Glutamatergic neuron (in vitro differentiated cells): Measurements from ENCODE around the gene CARMIL1. TPM values are rescaled to one million over a fixed set of nuclear protein-coding genes. Genes with fewer than 3 reads are reported as not detected.

Experiments used
- DNase-seq: peaks from one replicate; pipeline ENCODE4 v3.0.0; 2022
- H3K27ac Mint-ChIP-seq: one replicate; pipeline ENCODE4 v1.8.0; 2020; ENCODE audit warnings: mild to moderate bottlenecking, mixed read lengths, inconsistent platforms; ENCODE audit not compliant: unreplicated experiment
- H3K27me3 Mint-ChIP-seq: one replicate; pipeline ENCODE4 v1.8.0; 2020; ENCODE audit warnings: mild to moderate bottlenecking, moderate library complexity, mixed read lengths, inconsistent platforms; ENCODE audit not compliant: unreplicated experiment
- H3K36me3 Mint-ChIP-seq: one replicate; pipeline ENCODE4 v1.8.0; 2020; ENCODE audit warnings: mild to moderate bottlenecking, mixed read lengths, inconsistent platforms; ENCODE audit not compliant: unreplicated experiment
- H3K4me1 Mint-ChIP-seq: one replicate; pipeline ENCODE4 v1.8.0; 2020; ENCODE audit warnings: mild to moderate bottlenecking, low read depth, mixed read lengths, inconsistent platforms; ENCODE audit not compliant: unreplicated experiment
- H3K4me3 Mint-ChIP-seq: one replicate; pipeline ENCODE4 v1.8.0; 2020; ENCODE audit warnings: mild to moderate bottlenecking, mixed read lengths, inconsistent platforms; ENCODE audit not compliant: unreplicated experiment
- H3K9me3 Mint-ChIP-seq: one replicate; pipeline ENCODE4 v1.8.0; 2020; ENCODE audit warnings: mild to moderate bottlenecking, moderate library complexity, mixed read lengths, inconsistent platforms; ENCODE audit not compliant: unreplicated experiment
- CTCF ChIP-seq: fragments of 200-600 bp; sonication (generic); IDR thresholded peaks from one replicate; pipeline ENCODE4 v1.5.0; 2021; ENCODE audit not compliant: partially characterized antibody, unreplicated experiment
- total RNA-seq: library from RNA; stranded (reverse); fragmentation: NEBNext Ultra II Directional; extraction: Animal tissue kit (Norgen Biotek cat#: 25700); gene quantifications from one replicate; pipeline ENCODE4 v1.2.1, GENCODE V29; 2021; ENCODE audit not compliant: unreplicated experiment

CARMIL1 gene
- total RNA-seq, 1 donor from 2014 or later = 4.8 TPM

DNA sequence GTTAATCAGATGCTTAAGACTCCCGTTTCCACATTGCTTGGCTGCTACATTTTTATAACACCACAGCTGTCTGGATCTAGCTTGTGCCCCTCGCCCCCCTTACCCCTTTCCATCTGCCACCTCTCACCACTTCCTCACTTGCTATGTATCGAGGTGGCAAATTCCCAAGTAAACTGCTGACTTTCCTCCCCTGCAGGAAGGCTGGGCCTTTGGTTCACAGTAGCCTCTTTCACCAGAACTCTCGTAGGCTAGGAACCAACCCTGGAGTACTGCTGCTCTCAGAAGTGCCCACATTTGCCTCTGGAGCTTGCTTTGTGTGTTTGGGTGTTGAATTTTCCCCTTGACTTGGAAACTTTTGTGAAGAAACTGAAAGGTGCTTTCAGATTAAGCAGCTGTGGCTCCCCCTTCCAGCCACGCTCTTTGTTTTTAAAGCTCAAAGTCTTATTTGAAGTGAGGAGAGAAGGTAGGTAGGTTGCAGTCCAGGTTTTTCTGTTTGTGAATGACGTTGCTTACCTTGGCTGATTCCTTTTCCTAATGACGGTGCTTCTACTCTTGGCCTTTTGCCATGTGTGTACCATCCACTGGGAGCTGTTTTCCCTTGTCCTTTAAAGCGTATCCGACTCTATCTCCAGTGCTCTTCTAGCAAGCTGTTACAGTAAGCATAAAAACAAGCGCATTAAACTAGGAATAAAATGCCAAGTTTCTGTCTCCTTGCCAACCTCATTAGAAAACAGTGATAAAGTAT is 90.4 kb downstream of the CARMIL1 start:
- Mint-ChIP-seq H3K4me3 (no peak overlapping the region), H3K4me1 (peaks cover 20% of the 10 kb centered on the region), H3K9me3 (peaks cover 2% of the 10 kb centered on the region), H3K27ac (peak overlapping the region; percentile 35), H3K36me3 (no peaks in the 10 kb centered on the region), H3K27me3 (no peaks in the 10 kb centered on the region)
- no peak for TF ChIP-seq CTCF
- DNase-seq = no peak

DNA sequence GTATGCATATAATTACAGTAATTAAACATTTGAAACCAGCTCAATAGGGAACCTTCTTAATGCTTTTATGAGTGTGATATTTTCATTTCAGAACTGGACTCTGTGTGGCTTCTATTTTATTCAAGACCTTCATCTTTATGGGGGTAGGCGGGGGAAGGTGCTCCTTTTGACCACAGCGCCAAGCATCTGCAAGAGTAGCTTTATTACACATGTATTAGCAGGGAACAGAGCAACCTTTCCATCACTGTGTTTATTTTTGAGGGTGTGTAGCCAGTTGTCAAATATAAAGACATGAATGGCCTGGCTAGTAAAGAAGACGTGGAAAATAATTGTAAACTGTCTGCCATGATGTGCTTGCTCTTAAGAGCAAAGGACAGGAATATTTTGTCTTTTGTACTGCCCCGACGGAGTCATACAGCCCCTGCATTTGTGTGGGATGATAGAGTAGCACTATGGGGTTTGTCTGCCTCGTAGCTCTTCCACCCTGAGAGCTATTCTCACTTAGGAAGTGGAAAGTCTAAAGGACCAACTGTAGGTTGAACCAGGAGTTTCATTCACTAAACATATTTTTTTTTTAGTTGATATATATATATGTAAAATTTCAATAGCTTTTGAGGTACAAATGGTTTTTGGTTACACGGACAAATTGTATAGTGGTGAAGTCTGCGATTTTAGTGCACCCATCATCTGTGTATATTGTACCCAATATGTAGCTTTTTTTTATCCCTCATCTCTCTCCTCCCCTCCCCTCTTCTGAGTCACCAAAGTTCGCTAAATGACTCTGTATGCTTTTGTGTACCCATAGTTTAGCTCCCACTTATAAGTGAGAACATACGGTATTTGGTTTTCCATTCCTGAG is 91.2 kb downstream of the CARMIL1 start:
- Mint-ChIP-seq H3K27ac (peak overlapping the region; percentile 35), H3K4me1 (peaks cover 20% of the 10 kb centered on the region), H3K27me3 (no peaks in the 10 kb centered on the region), H3K9me3 (peaks cover 2% of the 10 kb centered on the region), H3K36me3 (peaks cover 3% of the 10 kb centered on the region), H3K4me3 (no peak overlapping the region)
- TF ChIP-seq CTCF = no peak
- DNase-seq = no peak

GRCh38 chr6:25371037-25371347 is 91.8 kb downstream of the CARMIL1 start:
- Mint-ChIP-seq H3K9me3 (peaks cover 2% of the 10 kb centered on the region), H3K36me3 (peaks cover 7% of the 10 kb centered on the region), H3K27ac (no peak overlapping the region), H3K27me3 (no peaks in the 10 kb centered on the region), H3K4me1 (peaks cover 20% of the 10 kb centered on the region), H3K4me3 (no peak overlapping the region)
- DNase-seq = no peak
- TF ChIP-seq CTCF = no peak

- TF ChIP-seq CTCF = no peak
- Mint-ChIP-seq H3K36me3 (peaks cover 7% of the 10 kb centered on the region), H3K27ac (no peak overlapping the region), H3K4me3 (no peak overlapping the region), H3K9me3 (no peaks in the 10 kb centered on the region), H3K4me1 (peaks cover 2% of the 10 kb centered on the region), H3K27me3 (no peaks in the 10 kb centered on the region)
- no peak for DNase-seq
These were observed 96.0 kb downstream of the CARMIL1 start for GRCh38 chr6:25375125-25375524.

GRCh38 chr6:25377664-25378063 is 98.5 kb downstream of the CARMIL1 start:
- Mint-ChIP-seq H3K9me3 (no peaks in the 10 kb centered on the region), H3K27ac (no peak overlapping the region), H3K36me3 (peaks cover 7% of the 10 kb centered on the region)

More at GRCh38 chr6:25377664-25378063, 98.5 kb downstream of the CARMIL1 start:
- no peak for DNase-seq
- no peak for TF ChIP-seq CTCF
- Mint-ChIP-seq H3K4me3 (no peak overlapping the region), H3K4me1 (no peaks in the 10 kb centered on the region), H3K27me3 (no peaks in the 10 kb centered on the region)
